Gastrocnemius medialis (tissue), 4 donors: ENCODE measurements around the gene POC5. TPM values are rescaled to one million over a fixed set of nuclear protein-coding genes. Genes with fewer than 3 reads are reported as not detected.

Source experiments
- ATAC-seq, 2 donors: fragments of 150-250 bp; one replicate each; pipeline ENCODE4 v1.9.1; 2016
- DNase-seq, 2 donors: peaks; one replicate each; pipeline ENCODE4 v3.0.0-alpha.2; 2019
- H3K27ac ChIP-seq, 4 donors: fragments of 200-600 bp; sonication (generic); 1 replicate in 1 of 4; 2 replicates in 3 of 4; pipeline ENCODE4 v1.5.1; 2016 to 2018; ENCODE audit warnings: mild to moderate bottlenecking in 2 of 4, moderate library complexity in 1 of 4
- H3K27me3 ChIP-seq, 3 donors: fragments of 200-600 bp; sonication (generic) in 2 of 3; 1 replicate in 1 of 3; 2 replicates in 2 of 3; pipeline versions ENCODE4 v1.5.1 to v1.6.0; 2016 to 2019; ENCODE audit warnings: mild to moderate bottlenecking in 1 of 3, moderate library complexity in 1 of 3
- H3K36me3 ChIP-seq, 2 donors: fragments of 200-600 bp; sonication (generic) in 1 of 2; one replicate each; pipeline ENCODE4 v1.5.1; 2017 to 2018
- H3K4me1 ChIP-seq, 2 donors: fragments of 200-600 bp; sonication (generic) in 1 of 2; one replicate each; pipeline ENCODE4 v1.5.1; 2016 to 2017; ENCODE audit warnings: mild to moderate bottlenecking in 2 of 2
- H3K4me3 ChIP-seq, 4 donors: fragments of 200-600 bp; sonication (generic) in 3 of 4; 1 replicate in 1 of 4; 2 replicates in 3 of 4; pipeline ENCODE4 v1.5.1; 2016 to 2019; ENCODE audit warnings: mild to moderate bottlenecking in 2 of 4
- H3K9me3 ChIP-seq, 3 donors: fragments of 200-600 bp; sonication (generic) in 2 of 3; 1 replicate in 1 of 3; 2 replicates in 2 of 3; pipeline ENCODE4 v1.5.1; 2016 to 2019
- CTCF ChIP-seq, 5 experiments: fragments of 450-650 bp in 3 of 5; fragments of 200-600 bp in 2 of 5; sonication (generic) in 2 of 5; IDR thresholded peaks in 4 of 5; conservative IDR thresholded peaks in 1 of 5; 1 replicate in 4 of 5; 2 replicates in 1 of 5; pipeline ENCODE4 v1.5.1; 2016 to 2019; ENCODE audit warnings: antibody characterized with exemption in 5 of 5, mild to moderate bottlenecking in 3 of 5, moderate library complexity in 3 of 5
- POLR2A ChIP-seq, 2 donors: fragments of 450-650 bp; IDR thresholded peaks; one replicate each; pipeline ENCODE4 v1.6.1; 2017; ENCODE audit warnings: antibody characterized with exemption in 2 of 2, mild to moderate bottlenecking in 2 of 2, moderate library complexity in 2 of 2
- in situ Hi-C, 4 donors: fragments of 200-750 bp; cut with MboI; loops; one replicate each; pipeline versions ENCODE4 v1.15.0 to v1.8.0; 2017; ENCODE audit warnings: low sequenced_read_pairs in 4 of 4
- intact Hi-C: fragments of 100-400 bp; cut with DNase I; formaldehyde crosslinking; loops from one replicate; pipeline ENCODE4 v1.15.1; 2023; ENCODE audit warnings: low total_unique reads
- total RNA-seq, 4 donors: library from RNA; depleted of rRNA; stranded (reverse); fragments of >200 nt; gene quantifications; one replicate each; pipeline versions ENCODE4 v1.1.0 to v1.2.3, GENCODE V29; 2016

Gene POC5
- total RNA-seq, 4 donors from 2014 or later: 4.1 to 7.3 (median 5.4) TPM

GRCh38 chr5:75654693-75655295 lies 62.4 kb downstream of the POC5 start:
- Histone ChIP-seq H3K9me3 (no peaks in the 10 kb centered on the region), H3K27me3 (no peaks in the 10 kb centered on the region), H3K4me3 (no peak overlapping the region), H3K4me1 (no peaks in the 10 kb centered on the region), H3K27ac (no peak overlapping the region), H3K36me3 (no peaks in the 10 kb centered on the region)
- in situ Hi-C loops: loop anchor here in 1 of 4 donors (25.0 kb wide), 1 partner anchor 417 kb away; the partner anchor contains the start of gene ANKRD31
- TF ChIP-seq POLR2A (IDR thresholded peaks at IDR 0.05) (no peak), CTCF (IDR thresholded peaks at IDR 0.05 in 4 of 5, conservative IDR thresholded peaks at IDR 0.05 in 1 of 5) (no peak)
- no peak for DNase-seq
- intact Hi-C loops: no loop called here
- ATAC-seq: no peak

GRCh38 chr5:75653521-75653920 lies 63.7 kb downstream of the POC5 start:
- ATAC-seq: no peak
- H3K9me3 ChIP-seq: no peaks in the 10 kb centered on the region
- intact Hi-C loops: no loop called here
- no peaks in the 10 kb centered on the region for H3K27me3 ChIP-seq
- H3K27ac ChIP-seq: no peak overlapping the region
- no peaks in the 10 kb centered on the region for H3K4me1 ChIP-seq
- H3K4me3 ChIP-seq: no peak overlapping the region
- TF ChIP-seq CTCF (IDR thresholded peaks at IDR 0.05 in 4 of 5, conservative IDR thresholded peaks at IDR 0.05 in 1 of 5): no peak
- no peak for TF ChIP-seq POLR2A (IDR thresholded peaks at IDR 0.05)
- no peaks in the 10 kb centered on the region for H3K36me3 ChIP-seq
- in situ Hi-C loops: loop anchor here in 1 of 4 donors (25.0 kb wide), 1 partner anchor 416 kb away; the partner anchor contains the start of gene ANKRD31
- no peak for DNase-seq

GRCh38 chr5:75651575-75652238 lies 65.5 kb downstream of the POC5 start:
- DNase-seq: no peak
- Histone ChIP-seq H3K9me3 (no peaks in the 10 kb centered on the region), H3K27ac (no peak overlapping the region), H3K27me3 (no peaks in the 10 kb centered on the region), H3K36me3 (no peaks in the 10 kb centered on the region), H3K4me3 (no peak overlapping the region), H3K4me1 (no peaks in the 10 kb centered on the region)
- in situ Hi-C loops (loop anchor here in 1 of 4 donors (25.0 kb wide), 1 partner anchor 414 kb away; the partner anchor contains the start of gene ANKRD31), intact Hi-C loops (no loop called here)
- TF ChIP-seq CTCF (IDR thresholded peaks at IDR 0.05 in 4 of 5, conservative IDR thresholded peaks at IDR 0.05 in 1 of 5) (no peak), POLR2A (IDR thresholded peaks at IDR 0.05) (no peak)
- ATAC-seq: no peak

DNA sequence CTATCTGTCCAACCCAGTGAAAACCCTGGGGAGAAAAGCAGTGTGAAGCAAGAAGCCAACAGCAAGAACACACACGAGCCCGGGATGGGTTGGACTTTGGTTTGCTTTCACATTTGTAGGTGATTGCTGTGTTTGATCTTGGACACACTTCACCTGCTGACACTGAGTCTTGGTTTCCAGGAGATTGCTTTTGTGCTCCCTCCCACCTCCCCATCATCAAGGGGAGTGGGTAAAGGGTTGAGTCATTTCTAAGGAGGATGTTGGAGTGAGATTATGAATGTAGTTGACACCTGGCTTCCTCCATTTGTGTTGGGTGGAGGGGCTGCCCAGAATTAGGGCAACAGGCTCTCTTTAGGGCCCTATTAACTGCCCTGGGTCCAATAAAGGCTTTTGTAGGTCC lies 68.5 kb downstream of the POC5 start:
- in situ Hi-C loops (no loop called here), intact Hi-C loops (no loop called here)
- Histone ChIP-seq H3K36me3 (no peaks in the 10 kb centered on the region), H3K4me3 (no peak overlapping the region), H3K27ac (no peak overlapping the region), H3K27me3 (no peaks in the 10 kb centered on the region), H3K4me1 (no peaks in the 10 kb centered on the region), H3K9me3 (no peaks in the 10 kb centered on the region)
- no peak for DNase-seq
- no peak for ATAC-seq
- TF ChIP-seq CTCF (IDR thresholded peaks at IDR 0.05 in 4 of 5, conservative IDR thresholded peaks at IDR 0.05 in 1 of 5): no peak
- no peak for TF ChIP-seq POLR2A (IDR thresholded peaks at IDR 0.05)
